Activated CD4-positive, alpha-beta T cell treated with anti-CD3 and anti-CD28 coated beads for 36 hours (primary cell): Measurements from ENCODE around the gene IFNA13. TPM values are rescaled to one million over a fixed set of nuclear protein-coding genes. Genes with fewer than 3 reads are reported as not detected.

Source experiments
- ATAC-seq: fragments of 200-7000 bp; cut with Tn5 transposase; one replicate; pipeline ENCODE4 v1.10.0; 2021; ENCODE audit warnings: mild to moderate bottlenecking, moderate library complexity
- CTCF ChIA-PET: fragments of 350-600 bp; sonication (Branson Sonifier 250); formaldehyde crosslinking; loops from one replicate; lab custom pipeline; 2021; ENCODE audit warnings: antibody characterized with exemption; lab: Charles Lee
- POLR2A ChIA-PET: fragments of 350-600 bp; sonication (Branson Sonifier 250); formaldehyde crosslinking; loops from one replicate; lab custom pipeline; 2021; ENCODE audit warnings: antibody characterized with exemption, inconsistent platforms; lab: Charles Lee
- DNase-seq: peaks from one replicate; pipeline ENCODE4 v3.0.0-alpha.2; 2020
- H3K27ac Mint-ChIP-seq: one replicate; pipeline ENCODE4 v1.8.0; 2021; ENCODE audit warnings: mixed read lengths
- H3K27me3 Mint-ChIP-seq: one replicate; pipeline ENCODE4 v1.8.0; 2021; ENCODE audit warnings: mixed read lengths
- H3K36me3 Mint-ChIP-seq: one replicate; pipeline ENCODE4 v1.8.0; 2021; ENCODE audit warnings: low read depth, mixed read lengths
- H3K4me1 Mint-ChIP-seq: one replicate; pipeline ENCODE4 v1.8.0; 2021; ENCODE audit warnings: mixed read lengths
- H3K4me3 Mint-ChIP-seq: one replicate; pipeline ENCODE4 v1.8.0; 2021; ENCODE audit warnings: mild to moderate bottlenecking, moderate library complexity, mixed read lengths
- H3K9me3 Mint-ChIP-seq: one replicate; pipeline ENCODE4 v1.8.0; 2021; ENCODE audit warnings: low read depth, mixed read lengths
- intact Hi-C, 2 experiments: fragments of 100-400 bp; cut with DNase I in 1 of 2; cut with micrococcal nuclease in 1 of 2; formaldehyde crosslinking; loops; one replicate each; pipeline versions ENCODE4 v1.14.2 to v1.15.1; 2022 to 2024; cut with DNase I, micrococcal nuclease
- total RNA-seq, 2 experiments: library from RNA; stranded (reverse); gene quantifications; one replicate each; pipeline ENCODE4 v1.2.3, GENCODE V29; 2021

Gene IFNA13
- not detected for total RNA-seq

- H3K4me3 Mint-ChIP-seq, result no peak within 1 kb of the TSS
- DNase-seq, result no peak
- no peaks in the 10 kb centered on the region for H3K9me3 Mint-ChIP-seq
- CTCF ChIA-PET, result interaction anchor here (1.1 kb wide), 1 partner anchor 24 kb away, joined by 3 read pairs; no protein-coding TSS in a partner anchor
- intact Hi-C loops, result no loop called here
- ATAC-seq, result no peak
- no peaks in the 10 kb centered on the region for H3K36me3 Mint-ChIP-seq
- H3K27ac Mint-ChIP-seq, result no peak within 1 kb of the TSS
- peaks cover 31% of the 10 kb centered on the region for H3K27me3 Mint-ChIP-seq
- H3K4me1 Mint-ChIP-seq, result no peaks in the 10 kb centered on the region
- POLR2A ChIA-PET, result no interaction called here
These were observed at the start of gene IFNA13 for GRCh38 chr9:21367957-21368356. Gene IFNA13 (minus strand): TSS chr9:21368057. CDS start chr9:21368010, 47 bp downstream.

- intact Hi-C loops, result no loop called here
These were observed 47.8 kb upstream of the IFNA13 start for GRCh38 chr9:21415493-21416267.

GRCh38 chr9:21414220-21414940 is 46.5 kb upstream of the IFNA13 start:
- ChIA-PET CTCF (interaction anchor here (0.5 to 1.3 kb wide), 4 partner anchors 18 to 241 kb away, joined by 3 to 6 read pairs (median 3); no protein-coding TSS in a partner anchor), POLR2A (no interaction called here)
- ATAC-seq (no peak), DNase-seq (no peak)
- no peak overlapping the region for H3K4me3 Mint-ChIP-seq
- H3K9me3 Mint-ChIP-seq, result no peaks in the 10 kb centered on the region
- intact Hi-C loops, result no loop called here
- peaks cover 5% of the 10 kb centered on the region for H3K27me3 Mint-ChIP-seq
- no peak overlapping the region for H3K27ac Mint-ChIP-seq
- H3K36me3 Mint-ChIP-seq, result no peaks in the 10 kb centered on the region
- no peaks in the 10 kb centered on the region for H3K4me1 Mint-ChIP-seq

More at GRCh38 chr9:21415493-21416267, 47.8 kb upstream of the IFNA13 start:
- DNase-seq, result no peak
- ChIA-PET CTCF (interaction anchor here (0.5 kb wide), 1 partner anchor 221 kb away, joined by 3 read pairs; no protein-coding TSS in a partner anchor), POLR2A (no interaction called here)
- ATAC-seq, result no peak
- no peak overlapping the region for H3K27ac Mint-ChIP-seq
- no peaks in the 10 kb centered on the region for H3K4me1 Mint-ChIP-seq
- no peak overlapping the region for H3K4me3 Mint-ChIP-seq
- no peaks in the 10 kb centered on the region for H3K36me3 Mint-ChIP-seq
- H3K27me3 Mint-ChIP-seq, result peaks cover 4% of the 10 kb centered on the region
- no peaks in the 10 kb centered on the region for H3K9me3 Mint-ChIP-seq

DNA sequence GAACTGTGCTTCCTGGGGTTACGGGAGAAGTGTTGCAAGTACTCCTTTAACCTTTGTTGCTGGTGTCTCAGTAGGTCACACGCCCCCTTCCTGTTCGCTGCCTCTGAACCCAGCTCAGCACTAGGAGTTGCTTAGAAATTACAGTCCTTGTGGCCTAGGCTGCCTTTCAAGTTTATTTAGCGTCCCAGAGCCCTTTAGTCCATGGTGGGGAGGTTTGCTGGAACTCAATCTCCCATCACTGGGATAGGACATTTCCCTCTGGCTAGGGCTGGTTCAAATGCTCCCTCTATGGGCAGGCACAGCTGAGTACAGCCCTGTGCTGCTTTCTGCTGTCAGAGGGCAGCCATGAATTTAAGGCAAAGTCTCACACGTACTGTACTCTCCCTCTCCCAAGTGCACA is 45.8 kb upstream of the IFNA13 start:
- H3K9me3 Mint-ChIP-seq, result no peaks in the 10 kb centered on the region
- H3K27ac Mint-ChIP-seq, result no peak overlapping the region
- intact Hi-C loops, result no loop called here
- DNase-seq (peak; percentile 31), ATAC-seq (peak; percentile 65)
- ChIA-PET POLR2A (no interaction called here), CTCF (interaction anchor here (0.5 to 1.2 kb wide), 2 partner anchors 85 to 242 kb away, joined by 3 to 6 read pairs; no protein-coding TSS in a partner anchor)
- no peak overlapping the region for H3K4me3 Mint-ChIP-seq
- H3K36me3 Mint-ChIP-seq, result no peaks in the 10 kb centered on the region
- no peaks in the 10 kb centered on the region for H3K4me1 Mint-ChIP-seq
- H3K27me3 Mint-ChIP-seq, result peaks cover 5% of the 10 kb centered on the region

DNA sequence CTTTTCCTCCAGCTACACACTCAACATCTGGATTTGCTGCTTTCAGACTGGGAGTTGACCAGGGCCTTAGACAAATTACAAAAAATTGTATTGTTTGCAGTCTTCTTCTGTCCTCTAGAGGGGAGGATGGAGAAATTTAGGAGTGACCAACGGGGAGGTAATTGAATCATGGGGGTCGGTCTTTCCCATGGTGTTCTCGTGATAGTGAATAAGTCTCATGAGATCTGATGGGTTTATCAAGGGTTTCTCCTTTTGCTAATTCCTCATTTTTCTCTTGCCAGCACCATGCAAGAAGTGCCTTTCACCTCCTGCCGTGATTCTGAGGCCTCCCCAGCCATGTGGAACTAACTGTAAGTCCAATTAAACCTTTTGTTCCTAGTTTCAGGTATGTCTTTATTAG is 45.3 kb upstream of the IFNA13 start:
- no peak overlapping the region for H3K4me3 Mint-ChIP-seq
- ATAC-seq, result no peak
- intact Hi-C loops, result no loop called here
- no peaks in the 10 kb centered on the region for H3K4me1 Mint-ChIP-seq
- H3K9me3 Mint-ChIP-seq, result no peaks in the 10 kb centered on the region
- CTCF ChIA-PET, result interaction anchor here (1.2 kb wide), 1 partner anchor 84 kb away, joined by 6 read pairs; no protein-coding TSS in a partner anchor
- H3K27me3 Mint-ChIP-seq, result peaks cover 5% of the 10 kb centered on the region
- POLR2A ChIA-PET, result no interaction called here
- no peak for DNase-seq
- H3K36me3 Mint-ChIP-seq, result no peaks in the 10 kb centered on the region
- H3K27ac Mint-ChIP-seq, result no peak overlapping the region

GRCh38 chr9:21412107-21412506 is 44.2 kb upstream of the IFNA13 start:
- Mint-ChIP-seq H3K36me3 (no peaks in the 10 kb centered on the region), H3K9me3 (no peaks in the 10 kb centered on the region), H3K27me3 (peaks cover 7% of the 10 kb centered on the region), H3K27ac (no peak overlapping the region), H3K4me1 (no peaks in the 10 kb centered on the region), H3K4me3 (no peak overlapping the region)
- POLR2A ChIA-PET, result no interaction called here
- DNase-seq (no peak), ATAC-seq (no peak)
- intact Hi-C loops, result no loop called here
- CTCF ChIA-PET, result interaction anchor here (0.6 to 2.1 kb wide), 2 partner anchors 9 to 153 kb away, joined by 3 to 4 read pairs; no protein-coding TSS in a partner anchor

DNA sequence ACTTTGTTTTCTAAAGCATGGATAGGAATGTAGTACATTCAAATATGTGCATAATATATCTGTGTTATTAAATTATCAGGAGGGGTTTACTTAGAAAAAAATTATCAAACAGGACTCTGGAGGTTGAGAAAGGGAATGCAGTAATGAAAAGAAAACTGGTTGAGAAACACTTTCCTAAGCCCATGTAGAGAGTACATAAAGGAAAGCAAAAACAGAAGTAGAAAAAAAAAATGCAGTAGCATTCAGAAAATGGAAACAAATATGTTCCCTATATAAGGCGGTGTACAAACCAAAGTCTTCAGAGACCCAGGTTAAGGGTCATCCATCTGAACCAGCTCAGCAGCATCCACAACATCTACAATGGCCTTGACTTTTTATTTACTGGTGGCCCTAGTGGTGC is 41.0 kb upstream of the IFNA13 start, which contains the start of gene IFNA8:
TSS of gene IFNA8 (plus strand) at position 301 of the 400 bp plus-strand sequence. CDS start at position 361, 60 bp downstream.
- DNase-seq, result no peak
- Mint-ChIP-seq H3K4me3 (no peak within 1 kb of the TSS), H3K36me3 (no peaks in the 10 kb centered on the region), H3K4me1 (no peaks in the 10 kb centered on the region), H3K27ac (no peak within 1 kb of the TSS), H3K9me3 (no peaks in the 10 kb centered on the region), H3K27me3 (peaks cover 15% of the 10 kb centered on the region)
- POLR2A ChIA-PET, result no interaction called here
- CTCF ChIA-PET, result interaction anchor here (0.7 to 1.7 kb wide), 6 partner anchors 12 to 382 kb away, joined by 3 to 5 read pairs (median 3); no protein-coding TSS in a partner anchor
- ATAC-seq, result no peak
- intact Hi-C loops, result no loop called here

GRCh38 chr9:21404146-21404545 is 36.3 kb upstream of the IFNA13 start:
- Mint-ChIP-seq H3K27ac (no peak overlapping the region), H3K36me3 (no peaks in the 10 kb centered on the region), H3K4me3 (no peak overlapping the region), H3K4me1 (peaks cover 14% of the 10 kb centered on the region), H3K9me3 (no peaks in the 10 kb centered on the region), H3K27me3 (peaks cover 44% of the 10 kb centered on the region)
- CTCF ChIA-PET, result interaction anchor here (0.8 to 2.0 kb wide), 3 partner anchors 8 to 32 kb away, joined by 3 to 7 read pairs (median 4); no protein-coding TSS in a partner anchor
- DNase-seq, result no peak
- POLR2A ChIA-PET, result no interaction called here
- ATAC-seq, result no peak
- intact Hi-C loops, result no loop called here

GRCh38 chr9:21402386-21403251 is 34.8 kb upstream of the IFNA13 start:
- peak overlapping the region; percentile 34 for H3K4me3 Mint-ChIP-seq
- intact Hi-C loops, result no loop called here
- ChIA-PET POLR2A (no interaction called here), CTCF (interaction anchor here (0.5 to 2.0 kb wide), 15 partner anchors 8 to 778 kb away, joined by 3 to 8 read pairs (median 4); no protein-coding TSS in a partner anchor)
- no peaks in the 10 kb centered on the region for H3K36me3 Mint-ChIP-seq
- ATAC-seq (peak; percentile 42), DNase-seq (peak; percentile 34)
- no peak overlapping the region for H3K27ac Mint-ChIP-seq
- H3K9me3 Mint-ChIP-seq, result no peaks in the 10 kb centered on the region
- peaks cover 52% of the 10 kb centered on the region for H3K27me3 Mint-ChIP-seq
- peaks cover 16% of the 10 kb centered on the region for H3K4me1 Mint-ChIP-seq

GRCh38 chr9:21399956-21400355 is 32.1 kb upstream of the IFNA13 start:
- DNase-seq, result no peak
- H3K4me3 Mint-ChIP-seq, result no peak overlapping the region
- no peaks in the 10 kb centered on the region for H3K9me3 Mint-ChIP-seq
- H3K27me3 Mint-ChIP-seq, result peaks cover 56% of the 10 kb centered on the region
- ChIA-PET CTCF (interaction anchor here (0.7 to 2.8 kb wide), 2 partner anchors 69 to 195 kb away, joined by 3 to 8 read pairs; no protein-coding TSS in a partner anchor), POLR2A (no interaction called here)
- H3K4me1 Mint-ChIP-seq, result peaks cover 24% of the 10 kb centered on the region
- no peak overlapping the region for H3K27ac Mint-ChIP-seq
- intact Hi-C loops, result loop anchor here (5.0 kb wide), 2 partner anchors 43 to 203 kb away; no protein-coding TSS in a partner anchor
- no peaks in the 10 kb centered on the region for H3K36me3 Mint-ChIP-seq
- no peak for ATAC-seq
